KOPT-K1 (cell line): ENCODE data around the gene MACROD2.

ENCODE experiments used
- H3K27ac ChIP-seq: fragments of 200-600 bp; sonication (generic); 2 replicates; pipeline ENCODE4 v1.5.1; 2016; ENCODE audit warnings: antibody characterized with exemption, mild to moderate bottlenecking, low read depth, low read length; ENCODE audit not compliant: poor library complexity, severe bottlenecking
- H3K36me3 ChIP-seq: fragments of 200-600 bp; sonication (generic); 2 replicates; pipeline ENCODE4 v1.5.1; 2017; ENCODE audit warnings: antibody characterized with exemption, mild to moderate bottlenecking, low read length, moderate library complexity; ENCODE audit not compliant: insufficient read depth
- H3K9me3 ChIP-seq: fragments of 200-600 bp; sonication (generic); 2 replicates; pipeline ENCODE4 v1.5.1; 2017; ENCODE audit warnings: antibody characterized with exemption, low read length, mild to moderate bottlenecking; ENCODE audit not compliant: insufficient read depth, poor library complexity, severe bottlenecking

Gene MACROD2

GRCh38 chr20:15485519-15485918 is 1490.2 kb downstream of the MACROD2 start:
- Histone ChIP-seq H3K9me3 (no peaks in the 10 kb centered on the region), H3K36me3 (no peaks in the 10 kb centered on the region), H3K27ac (no peak overlapping the region)

GRCh38 chr20:15487030-15487429 is 1491.7 kb downstream of the MACROD2 start:
- Histone ChIP-seq H3K36me3 (no peaks in the 10 kb centered on the region), H3K27ac (no peak overlapping the region), H3K9me3 (no peaks in the 10 kb centered on the region)

GRCh38 chr20:15487682-15488081 is 1492.4 kb downstream of the MACROD2 start:
- Histone ChIP-seq H3K9me3 (no peaks in the 10 kb centered on the region), H3K27ac (no peak overlapping the region), H3K36me3 (no peaks in the 10 kb centered on the region)

GRCh38 chr20:15491575-15491974 is 1496.3 kb downstream of the MACROD2 start:
- Histone ChIP-seq H3K36me3 (no peaks in the 10 kb centered on the region), H3K9me3 (no peaks in the 10 kb centered on the region), H3K27ac (no peak overlapping the region)

GRCh38 chr20:15494851-15495250 is 1499.5 kb downstream of the MACROD2 start:
- Histone ChIP-seq H3K27ac (no peak overlapping the region), H3K36me3 (no peaks in the 10 kb centered on the region), H3K9me3 (no peaks in the 10 kb centered on the region)

- Histone ChIP-seq H3K27ac (no peak overlapping the region), H3K36me3 (no peaks in the 10 kb centered on the region), H3K9me3 (no peaks in the 10 kb centered on the region)
Observed at GRCh38 chr20:15496501-15497039, 1501.3 kb downstream of the MACROD2 start.

- H3K9me3 ChIP-seq = no peaks in the 10 kb centered on the region
Observed at GRCh38 chr20:15498926-15499325, 1503.6 kb downstream of the MACROD2 start.

GRCh38 chr20:15506311-15506710 is 1511.0 kb downstream of the MACROD2 start:
- H3K9me3 ChIP-seq = no peaks in the 10 kb centered on the region
- no peaks in the 10 kb centered on the region for H3K36me3 ChIP-seq
- no peak overlapping the region for H3K27ac ChIP-seq

More at GRCh38 chr20:15498926-15499325, 1503.6 kb downstream of the MACROD2 start:
- Histone ChIP-seq H3K36me3 (no peaks in the 10 kb centered on the region), H3K27ac (no peak overlapping the region)

- H3K9me3 ChIP-seq = no peaks in the 10 kb centered on the region
- no peaks in the 10 kb centered on the region for H3K36me3 ChIP-seq
- H3K27ac ChIP-seq = no peak overlapping the region
Observed at GRCh38 chr20:15507151-15507550, 1511.8 kb downstream of the MACROD2 start.

GRCh38 chr20:15511551-15511950 is 1516.2 kb downstream of the MACROD2 start:
- Histone ChIP-seq H3K36me3 (no peaks in the 10 kb centered on the region), H3K27ac (no peak overlapping the region), H3K9me3 (no peaks in the 10 kb centered on the region)

- Histone ChIP-seq H3K9me3 (no peaks in the 10 kb centered on the region), H3K36me3 (no peaks in the 10 kb centered on the region), H3K27ac (no peak overlapping the region)
Observed at GRCh38 chr20:15512916-15513315, 1517.6 kb downstream of the MACROD2 start.

- no peak overlapping the region for H3K27ac ChIP-seq
- no peaks in the 10 kb centered on the region for H3K9me3 ChIP-seq
- no peaks in the 10 kb centered on the region for H3K36me3 ChIP-seq
Observed at GRCh38 chr20:15515691-15516090, 1520.4 kb downstream of the MACROD2 start.

GRCh38 chr20:15520930-15521524 is 1525.7 kb downstream of the MACROD2 start:
- Histone ChIP-seq H3K27ac (no peak overlapping the region), H3K36me3 (no peaks in the 10 kb centered on the region), H3K9me3 (no peaks in the 10 kb centered on the region)

GRCh38 chr20:15523400-15523799 is 1528.1 kb downstream of the MACROD2 start:
- Histone ChIP-seq H3K27ac (no peak overlapping the region), H3K36me3 (no peaks in the 10 kb centered on the region), H3K9me3 (no peaks in the 10 kb centered on the region)

GRCh38 chr20:15528391-15529111 is 1533.2 kb downstream of the MACROD2 start:
- Histone ChIP-seq H3K27ac (no peak overlapping the region), H3K36me3 (no peaks in the 10 kb centered on the region), H3K9me3 (no peaks in the 10 kb centered on the region)

- Histone ChIP-seq H3K27ac (no peak overlapping the region), H3K9me3 (no peaks in the 10 kb centered on the region), H3K36me3 (no peaks in the 10 kb centered on the region)
Observed at GRCh38 chr20:15535863-15536262, 1540.5 kb downstream of the MACROD2 start.
